ENCODE results near the gene TCEAL9.
"Not testable (repeated sequence)": the region's sequence is repeated elsewhere in the genome, so short reads cannot be mapped to it uniquely, and the experiment has no call there.

Gene TCEAL9

DNA sequence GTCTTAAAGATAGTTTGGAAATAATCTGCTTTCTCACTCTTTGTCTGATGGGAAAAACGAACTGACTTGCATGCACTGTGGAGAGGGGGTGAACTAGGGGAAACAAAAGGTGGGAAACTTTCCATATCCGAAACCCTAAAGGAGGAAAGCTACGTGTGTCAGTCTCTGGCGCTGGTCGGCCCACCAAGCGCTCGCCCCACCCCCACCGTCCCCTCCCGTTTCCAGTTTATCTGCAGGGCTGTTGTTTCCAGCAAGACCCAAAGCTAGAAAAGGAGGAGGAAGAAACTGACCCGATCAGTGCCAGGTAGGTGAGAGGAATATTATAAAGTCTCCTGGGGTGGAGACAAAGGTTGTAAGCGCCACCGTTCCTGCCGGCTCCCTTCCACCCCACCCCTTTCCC is 552 bp downstream of the TCEAL9 start:
- no peaks in the 10 kb centered on the region for H3K27me3 ChIP-seq (ENCODE audit: control insufficient read depth in 1 of 2, insufficient read depth in 2 of 2, low read length in 2 of 2)

DNA sequence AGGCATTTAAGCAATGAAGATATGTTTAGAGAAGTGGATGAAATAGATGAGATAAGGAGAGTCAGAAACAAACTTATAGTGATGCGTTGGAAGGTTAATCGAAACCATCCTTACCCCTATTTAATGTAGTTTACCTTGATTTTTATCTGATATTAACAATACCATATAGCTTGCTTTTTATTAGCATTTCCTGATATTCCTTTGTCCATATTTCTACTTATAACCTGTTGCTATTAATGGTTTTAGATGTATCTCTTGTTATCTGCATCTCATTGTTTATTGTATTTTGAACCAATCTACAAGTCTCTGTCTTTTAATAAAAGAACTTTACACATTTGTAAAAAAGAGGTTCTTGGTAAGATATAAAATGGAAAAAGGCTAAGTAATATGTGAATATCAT is 1.6 kb downstream of the TCEAL9 start:
- Histone ChIP-seq H3K9me3 (ENCODE audit: low read length) (no peaks in the 10 kb centered on the region), H3K27ac (ENCODE audit: low read depth, low read length) (peak overlapping the region; percentile 24), H3K4me1 (ENCODE audit: insufficient read depth, low read length) (no peaks in the 10 kb centered on the region), H3K27me3 (ENCODE audit: control insufficient read depth in 1 of 2, insufficient read depth in 2 of 2, low read length in 2 of 2) (no peaks in the 10 kb centered on the region), H3K36me3 (ENCODE audit: insufficient read depth, low read length) (no peaks in the 10 kb centered on the region), H3K4me3 (ENCODE audit: low read depth in 1 of 2, low read length in 2 of 2) (no peak overlapping the region), H3K9ac (ENCODE audit: low read length) (no peak overlapping the region)

More for the DNA sequence above, 552 bp downstream of the TCEAL9 start:
- peak overlapping the region; percentile 47 to 71 for H3K4me3 ChIP-seq (ENCODE audit: low read depth in 1 of 2, low read length in 2 of 2)
- H3K9ac ChIP-seq (ENCODE audit: low read length), result peak overlapping the region; percentile 89
- H3K36me3 ChIP-seq (ENCODE audit: insufficient read depth, low read length), result no peaks in the 10 kb centered on the region
- no peaks in the 10 kb centered on the region for H3K9me3 ChIP-seq (ENCODE audit: low read length)
- no peaks in the 10 kb centered on the region for H3K4me1 ChIP-seq (ENCODE audit: insufficient read depth, low read length)
- H3K27ac ChIP-seq (ENCODE audit: low read depth, low read length), result peak overlapping the region; percentile 89

DNA sequence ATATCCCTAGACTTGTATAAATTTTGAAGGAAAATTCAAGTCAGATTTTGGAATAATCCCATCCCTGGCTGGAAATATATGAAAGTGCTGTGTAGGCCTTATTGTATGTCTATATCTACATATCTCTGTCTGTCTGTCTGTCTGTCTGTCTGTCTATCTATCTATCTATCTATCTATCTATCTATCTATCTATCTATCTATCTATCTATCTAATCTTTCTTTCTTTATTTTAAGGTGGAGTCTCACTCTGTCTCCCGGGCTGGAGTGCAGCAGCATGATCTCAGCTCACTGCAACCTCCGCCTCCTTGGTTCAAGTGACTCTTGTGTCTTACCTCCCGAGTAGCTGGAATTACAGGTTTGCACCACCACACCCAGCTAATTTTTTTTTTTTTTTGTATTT is 3.3 kb downstream of the TCEAL9 start:
- H3K9ac ChIP-seq (ENCODE audit: low read length); H3K4me3 ChIP-seq (ENCODE audit: low read depth in 1 of 2, low read length in 2 of 2); H3K27ac ChIP-seq (ENCODE audit: low read depth, low read length); H3K27me3 ChIP-seq (ENCODE audit: control insufficient read depth in 1 of 2, insufficient read depth in 2 of 2, low read length in 2 of 2); H3K9me3 ChIP-seq (ENCODE audit: low read length); H3K4me1 ChIP-seq (ENCODE audit: insufficient read depth, low read length); H3K36me3 ChIP-seq (ENCODE audit: insufficient read depth, low read length): not testable (repeated sequence)

DNA sequence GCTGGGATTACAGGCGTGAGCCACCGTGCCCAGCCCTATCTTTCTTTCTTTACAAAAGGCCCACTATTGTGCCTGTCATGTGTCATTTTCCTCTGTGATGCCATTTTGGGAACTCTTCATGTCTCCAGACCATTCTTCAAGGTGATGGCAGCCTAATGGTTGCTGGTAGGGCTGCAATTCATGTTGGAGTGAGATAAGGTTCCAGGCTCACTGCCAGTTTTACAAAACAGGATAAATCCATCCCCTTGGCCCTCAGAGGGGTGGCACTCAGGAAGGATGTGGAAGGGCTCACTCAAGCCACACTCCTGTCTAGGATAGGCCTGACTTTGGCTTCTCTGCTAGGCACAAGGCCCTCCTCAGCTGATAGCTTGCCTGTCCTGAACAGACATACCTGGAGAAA is 3.8 kb downstream of the TCEAL9 start:
- Histone ChIP-seq H3K27ac (ENCODE audit: low read depth, low read length) (no peak overlapping the region), H3K36me3 (ENCODE audit: insufficient read depth, low read length) (no peaks in the 10 kb centered on the region), H3K27me3 (ENCODE audit: control insufficient read depth in 1 of 2, insufficient read depth in 2 of 2, low read length in 2 of 2) (no peaks in the 10 kb centered on the region), H3K4me1 (ENCODE audit: insufficient read depth, low read length) (no peaks in the 10 kb centered on the region), H3K9me3 (ENCODE audit: low read length) (no peaks in the 10 kb centered on the region), H3K4me3 (ENCODE audit: low read depth in 1 of 2, low read length in 2 of 2) (no peak overlapping the region), H3K9ac (ENCODE audit: low read length) (no peak overlapping the region)

DNA sequence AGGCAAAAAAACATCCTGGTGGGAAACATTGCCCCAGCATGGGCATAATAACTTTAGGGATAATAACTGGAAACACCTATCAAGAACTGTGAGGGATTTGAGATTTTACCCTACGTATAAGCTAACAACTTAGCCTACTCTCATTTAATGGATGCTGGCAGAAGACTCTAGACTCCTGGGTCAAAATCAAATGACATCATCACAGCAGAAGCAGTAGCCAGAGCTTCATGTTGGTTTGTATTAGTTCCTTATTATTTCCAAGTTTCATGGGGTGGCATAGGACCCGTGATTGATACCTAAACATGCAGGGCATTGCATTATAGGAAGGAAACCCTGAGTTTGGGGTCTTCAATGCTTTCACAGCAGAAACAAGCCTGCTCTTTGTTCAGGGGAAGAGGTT is 4.6 kb downstream of the TCEAL9 start:
- Histone ChIP-seq H3K27ac (ENCODE audit: low read depth, low read length) (no peak overlapping the region), H3K4me1 (ENCODE audit: insufficient read depth, low read length) (no peaks in the 10 kb centered on the region), H3K27me3 (ENCODE audit: control insufficient read depth in 1 of 2, insufficient read depth in 2 of 2, low read length in 2 of 2) (peaks cover 0 to 3% of the 10 kb centered on the region in 2 donors), H3K9ac (ENCODE audit: low read length) (no peak overlapping the region), H3K36me3 (ENCODE audit: insufficient read depth, low read length) (no peaks in the 10 kb centered on the region), H3K9me3 (ENCODE audit: low read length) (no peaks in the 10 kb centered on the region), H3K4me3 (ENCODE audit: low read depth in 1 of 2, low read length in 2 of 2) (no peak overlapping the region)

DNA sequence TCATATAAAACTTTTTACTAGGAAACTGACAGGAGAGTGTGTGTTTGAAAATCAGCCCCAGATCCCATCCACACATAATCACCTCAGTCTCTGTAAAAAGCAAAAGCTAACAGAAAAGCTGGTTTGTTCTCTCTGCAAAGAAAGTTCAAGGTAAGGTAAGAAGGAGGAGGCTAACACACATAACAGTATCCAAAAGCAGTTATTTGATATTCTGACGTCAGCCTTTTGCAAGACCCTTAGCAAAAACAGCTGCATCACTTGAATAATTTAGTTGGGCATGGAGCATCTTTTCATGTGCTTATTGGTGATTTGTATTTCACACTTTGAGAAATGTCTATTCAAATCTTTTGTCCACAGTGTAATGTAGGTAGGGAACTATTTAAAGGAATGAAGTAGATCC is 5.5 kb downstream of the TCEAL9 start:
- H3K36me3 ChIP-seq (ENCODE audit: insufficient read depth, low read length), result no peaks in the 10 kb centered on the region
- H3K27ac ChIP-seq (ENCODE audit: low read depth, low read length), result no peak overlapping the region
- H3K4me3 ChIP-seq (ENCODE audit: low read depth in 1 of 2, low read length in 2 of 2), result no peak overlapping the region
- H3K4me1 ChIP-seq (ENCODE audit: insufficient read depth, low read length), result no peaks in the 10 kb centered on the region
- H3K9me3 ChIP-seq (ENCODE audit: low read length), result no peaks in the 10 kb centered on the region
- H3K9ac ChIP-seq (ENCODE audit: low read length), result no peak overlapping the region
- peaks cover 0 to 3% of the 10 kb centered on the region in 2 donors for H3K27me3 ChIP-seq (ENCODE audit: control insufficient read depth in 1 of 2, insufficient read depth in 2 of 2, low read length in 2 of 2)

DNA sequence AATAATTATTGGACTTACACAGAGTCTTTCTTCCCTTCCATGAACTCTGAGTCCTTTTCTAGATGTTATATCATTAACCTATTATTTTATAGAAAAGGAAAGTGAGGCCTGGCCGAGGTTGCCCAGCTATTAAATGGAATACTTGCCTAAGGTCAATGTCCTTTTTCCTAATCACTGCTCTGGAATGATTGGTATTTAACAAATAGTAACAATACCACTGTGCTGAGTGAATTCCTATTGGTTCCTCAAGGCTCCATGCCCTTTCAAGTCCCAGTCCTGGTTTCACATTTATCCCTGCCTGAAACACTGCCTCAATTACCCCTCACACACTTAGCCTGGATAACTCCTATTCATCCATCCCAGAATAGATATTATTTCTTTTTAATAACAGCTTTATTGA is 6.2 kb downstream of the TCEAL9 start:
- Histone ChIP-seq H3K9ac (ENCODE audit: low read length) (no peak overlapping the region), H3K9me3 (ENCODE audit: low read length) (no peaks in the 10 kb centered on the region), H3K36me3 (ENCODE audit: insufficient read depth, low read length) (no peaks in the 10 kb centered on the region), H3K27me3 (ENCODE audit: control insufficient read depth in 1 of 2, insufficient read depth in 2 of 2, low read length in 2 of 2) (peaks cover 0 to 3% of the 10 kb centered on the region in 2 donors), H3K27ac (ENCODE audit: low read depth, low read length) (no peak overlapping the region), H3K4me1 (ENCODE audit: insufficient read depth, low read length) (no peaks in the 10 kb centered on the region), H3K4me3 (ENCODE audit: low read depth in 1 of 2, low read length in 2 of 2) (no peak overlapping the region)

DNA sequence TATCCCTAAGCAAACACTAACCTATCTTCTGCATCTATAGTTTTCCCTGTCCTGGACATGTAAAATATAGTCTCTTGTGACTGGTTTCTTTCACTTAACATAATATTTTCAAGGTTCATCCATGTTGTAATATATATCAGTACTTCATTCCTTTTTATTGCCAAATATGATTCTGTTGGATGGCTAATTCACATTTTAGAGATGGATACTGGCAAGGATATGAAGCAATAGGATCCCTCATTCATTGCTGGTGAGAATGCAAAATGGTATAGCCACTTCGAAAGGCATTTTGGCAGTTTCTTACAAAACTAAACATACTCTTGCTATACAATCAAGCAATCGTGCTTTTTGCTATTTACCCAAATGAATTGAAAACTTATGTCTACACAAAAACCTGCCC is 6.7 kb downstream of the TCEAL9 start:
- Histone ChIP-seq H3K9ac (ENCODE audit: low read length) (no peak overlapping the region), H3K9me3 (ENCODE audit: low read length) (no peaks in the 10 kb centered on the region), H3K27me3 (ENCODE audit: control insufficient read depth in 1 of 2, insufficient read depth in 2 of 2, low read length in 2 of 2) (peaks cover 0 to 3% of the 10 kb centered on the region in 2 donors), H3K27ac (ENCODE audit: low read depth, low read length) (no peak overlapping the region), H3K4me3 (ENCODE audit: low read depth in 1 of 2, low read length in 2 of 2) (no peak overlapping the region), H3K36me3 (ENCODE audit: insufficient read depth, low read length) (no peaks in the 10 kb centered on the region), H3K4me1 (ENCODE audit: insufficient read depth, low read length) (no peaks in the 10 kb centered on the region)

DNA sequence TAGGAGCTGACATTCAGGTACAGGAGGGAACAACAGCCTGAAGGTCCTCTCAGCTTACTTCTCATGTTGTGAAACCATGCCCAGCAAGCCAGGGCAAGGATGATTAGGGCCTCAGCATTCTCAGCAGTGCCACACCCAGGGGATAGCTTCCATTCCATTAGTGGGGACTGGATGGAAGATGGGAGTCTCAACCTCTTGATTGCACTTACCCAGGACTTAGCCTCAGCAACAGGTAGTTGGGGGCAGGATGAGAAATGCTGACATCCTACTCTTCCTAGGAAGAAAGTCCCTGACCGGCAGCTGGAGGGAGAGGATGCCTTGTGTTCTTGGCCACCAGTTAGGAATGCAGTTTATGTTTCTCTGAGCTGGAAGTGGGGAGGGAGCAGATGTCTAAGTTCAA is 11.2 kb downstream of the TCEAL9 start:
- Histone ChIP-seq H3K9me3 (ENCODE audit: low read length) (no peaks in the 10 kb centered on the region), H3K4me3 (ENCODE audit: low read depth in 1 of 2, low read length in 2 of 2) (no peak overlapping the region), H3K4me1 (ENCODE audit: insufficient read depth, low read length) (no peaks in the 10 kb centered on the region), H3K27ac (ENCODE audit: low read depth, low read length) (no peak overlapping the region), H3K9ac (ENCODE audit: low read length) (no peak overlapping the region), H3K27me3 (ENCODE audit: control insufficient read depth in 1 of 2, insufficient read depth in 2 of 2, low read length in 2 of 2) (peaks cover 0 to 3% of the 10 kb centered on the region in 2 donors), H3K36me3 (ENCODE audit: insufficient read depth, low read length) (no peaks in the 10 kb centered on the region)

DNA sequence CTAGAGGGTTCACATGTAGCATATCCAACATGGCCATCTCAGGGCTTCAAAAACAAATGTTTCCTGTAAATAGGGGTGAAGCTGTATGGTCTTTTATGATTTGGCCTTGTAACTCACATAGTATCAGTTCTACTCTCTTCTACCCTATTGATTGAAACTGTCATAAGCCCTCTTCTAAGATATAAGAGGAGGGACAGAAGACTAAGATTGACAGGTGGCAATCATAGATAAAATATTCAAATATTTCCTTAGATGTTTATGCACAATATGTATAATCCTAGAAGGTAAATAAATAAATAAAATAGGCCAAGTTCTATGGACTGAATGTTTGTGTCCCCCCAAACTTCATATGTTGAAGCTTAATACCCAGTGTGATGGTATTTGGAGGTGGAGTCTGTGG is 13.2 kb downstream of the TCEAL9 start:
- H3K27ac ChIP-seq (ENCODE audit: low read depth, low read length), result no peak overlapping the region
- peaks cover 0 to 3% of the 10 kb centered on the region in 2 donors for H3K27me3 ChIP-seq (ENCODE audit: control insufficient read depth in 1 of 2, insufficient read depth in 2 of 2, low read length in 2 of 2)
- H3K4me3 ChIP-seq (ENCODE audit: low read depth in 1 of 2, low read length in 2 of 2), result no peak overlapping the region
- H3K4me1 ChIP-seq (ENCODE audit: insufficient read depth, low read length), result no peaks in the 10 kb centered on the region
- H3K9ac ChIP-seq (ENCODE audit: low read length), result no peak overlapping the region
- no peaks in the 10 kb centered on the region for H3K9me3 ChIP-seq (ENCODE audit: low read length)
- no peaks in the 10 kb centered on the region for H3K36me3 ChIP-seq (ENCODE audit: insufficient read depth, low read length)

DNA sequence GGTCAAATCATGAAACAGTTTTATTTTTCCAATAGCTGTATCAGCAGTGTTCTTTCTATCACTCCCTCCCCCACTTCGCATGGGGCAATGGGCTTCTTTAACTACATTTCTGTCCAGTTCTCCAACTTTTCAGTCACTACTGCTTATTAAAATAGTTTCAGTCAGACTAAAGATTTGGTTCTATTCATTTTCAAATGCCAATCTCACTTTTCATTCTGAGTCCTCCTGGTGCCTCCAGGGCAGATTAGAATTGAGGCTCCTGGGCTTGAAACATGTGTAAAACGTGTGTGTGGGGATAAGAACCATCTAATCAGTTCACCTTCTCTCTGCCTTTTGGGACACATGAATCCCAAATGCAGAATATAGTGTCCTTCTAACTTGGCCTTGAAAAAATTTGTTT is 16.6 kb downstream of the TCEAL9 start:
- Histone ChIP-seq H3K36me3 (ENCODE audit: insufficient read depth, low read length) (no peaks in the 10 kb centered on the region), H3K9me3 (ENCODE audit: low read length) (no peaks in the 10 kb centered on the region), H3K9ac (ENCODE audit: low read length) (no peak overlapping the region), H3K4me3 (ENCODE audit: low read depth in 1 of 2, low read length in 2 of 2) (no peak overlapping the region), H3K4me1 (ENCODE audit: insufficient read depth, low read length) (no peaks in the 10 kb centered on the region), H3K27me3 (ENCODE audit: control insufficient read depth in 1 of 2, insufficient read depth in 2 of 2, low read length in 2 of 2) (no peaks in the 10 kb centered on the region), H3K27ac (ENCODE audit: low read depth, low read length) (no peak overlapping the region)

DNA sequence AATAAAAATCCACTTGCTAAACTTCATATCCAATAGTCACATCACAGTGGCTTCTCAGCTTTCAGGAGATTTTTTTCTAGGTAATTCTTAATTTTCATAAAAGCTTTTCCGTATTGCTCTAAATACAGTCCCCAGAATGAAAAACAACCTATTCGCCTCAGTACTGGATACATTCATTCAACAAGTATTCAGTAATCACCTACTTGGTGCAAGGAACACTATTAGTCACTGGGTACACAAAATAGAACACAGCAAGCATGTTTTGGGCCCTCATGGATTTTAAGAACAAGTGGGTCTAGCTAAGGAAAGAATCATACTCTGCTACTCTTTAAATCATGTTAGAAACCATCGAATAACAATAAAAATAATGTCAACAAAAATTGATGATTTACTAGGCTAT is 17.3 kb downstream of the TCEAL9 start:
- Histone ChIP-seq H3K36me3 (ENCODE audit: insufficient read depth, low read length) (no peaks in the 10 kb centered on the region), H3K9me3 (ENCODE audit: low read length) (no peaks in the 10 kb centered on the region), H3K4me3 (ENCODE audit: low read depth in 1 of 2, low read length in 2 of 2) (no peak overlapping the region), H3K27me3 (ENCODE audit: control insufficient read depth in 1 of 2, insufficient read depth in 2 of 2, low read length in 2 of 2) (no peaks in the 10 kb centered on the region), H3K27ac (ENCODE audit: low read depth, low read length) (no peak overlapping the region), H3K4me1 (ENCODE audit: insufficient read depth, low read length) (no peaks in the 10 kb centered on the region), H3K9ac (ENCODE audit: low read length) (no peak overlapping the region)
